Spinal cord (tissue), 10 donors: ENCODE measurements around the gene TMOD2. TPM values are rescaled to one million over a fixed set of nuclear protein-coding genes. Genes with fewer than 3 reads are reported as not detected.
A peak's percentile ranks its signal among the peaks of the same experiment; 100 is the strongest.

ENCODE experiments used
- DNase-seq, 6 donors: peaks; one replicate each; pipeline versions ENCODE4 v3.0.0 to v3.0.0-alpha.2; 2013 to 2015; ENCODE audit warnings: low spot score in 6 of 6, low read depth in 4 of 6
- H3K27ac ChIP-seq: one replicate; pipeline ENCODE4 v1.5.1; 2013; ENCODE audit warnings: low read depth, low read length, control low read depth
- H3K27me3 ChIP-seq: one replicate; pipeline ENCODE4 v1.6.1; 2013; ENCODE audit warnings: low read length; ENCODE audit not compliant: control insufficient read depth, insufficient read depth
- H3K36me3 ChIP-seq: one replicate; pipeline ENCODE4 v1.6.1; 2013; ENCODE audit warnings: low read length; ENCODE audit not compliant: control insufficient read depth, insufficient read depth
- H3K4me1 ChIP-seq: one replicate; pipeline ENCODE4 v1.6.1; 2013; ENCODE audit warnings: low read length; ENCODE audit not compliant: control insufficient read depth, insufficient read depth
- H3K4me3 ChIP-seq: one replicate; pipeline ENCODE4 v1.5.1; 2013; ENCODE audit warnings: low read depth, low read length, control low read depth
- H3K9me3 ChIP-seq: one replicate; pipeline ENCODE4 v1.6.1; 2013; ENCODE audit warnings: low read length; ENCODE audit not compliant: control insufficient read depth, insufficient read depth
- WGBS: methylation state at CpG from one replicate; pipeline ENCODE4 v1.1.5; 2013; ENCODE audit warnings: missing lambda C conversion rate; ENCODE audit not compliant: insufficient coverage; 5-methylcytosine and 5-hydroxymethylcytosine counted together
- polyA plus RNA-seq, 2 donors: library from polyadenylated mRNA; unstranded; fragments of 120-200 nt; gene quantifications; one replicate each; pipeline ENCODE4 v1.2.1, GENCODE V29; 2013; ENCODE audit not compliant: insufficient read length in 2 of 2
- total RNA-seq, 2 donors: library from RNA; depleted of rRNA in 1 of 2; stranded (reverse); fragments of 120-200 nt in 1 of 2; fragments of >200 nt in 1 of 2; gene quantifications; one replicate each; pipeline versions ENCODE4 v1.2.3 to v1.2.4, GENCODE V29; 2013 to 2014
- donor health status: healthy.

TMOD2 gene
- total and polyA plus RNA-seq, 4 donors, result 57.1 to 220 (median 137) TPM

- Histone ChIP-seq H3K9me3 (no peaks in the 10 kb centered on the region), H3K27me3 (no peaks in the 10 kb centered on the region), H3K27ac (no peak overlapping the region), H3K4me3 (no peak overlapping the region), H3K4me1 (peaks cover 18% of the 10 kb centered on the region), H3K36me3 (peaks cover 2% of the 10 kb centered on the region)
- WGBS, result 89% methylated on average over 2 of the region's 2 CpGs
- no peak for DNase-seq
Observed at GRCh38 chr15:51732646-51733045, 18.8 kb upstream of the TMOD2 start.

- Histone ChIP-seq H3K4me1 (peaks cover 18% of the 10 kb centered on the region), H3K27ac (no peak overlapping the region), H3K4me3 (peak overlapping the region; percentile 50), H3K27me3 (no peaks in the 10 kb centered on the region), H3K9me3 (no peaks in the 10 kb centered on the region), H3K36me3 (peaks cover 2% of the 10 kb centered on the region)
- DNase-seq, result peak in 1 of 6 donors; percentile 29
- 20% methylated on average over 1 of the region's 5 CpGs for WGBS
Observed at GRCh38 chr15:51735228-51736010, 16.0 kb upstream of the TMOD2 start.

DNA sequence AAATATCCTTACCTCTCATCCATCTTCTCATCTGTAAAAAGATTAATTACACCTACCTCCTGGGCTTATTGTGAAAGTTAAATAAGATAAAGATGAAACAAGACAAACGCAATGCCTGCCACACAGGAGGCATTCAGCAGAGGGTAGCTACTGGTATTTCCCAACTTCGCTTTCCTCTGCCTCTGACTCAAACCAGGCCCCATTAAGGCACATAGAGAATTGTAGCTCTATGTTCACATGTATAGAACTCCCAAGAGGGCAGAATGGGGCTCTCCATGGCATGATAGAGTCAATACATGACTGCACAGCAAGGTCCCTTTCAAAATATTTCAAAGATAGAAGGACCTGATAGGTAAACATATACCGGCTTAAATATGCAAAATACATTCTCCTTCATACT is 15.3 kb upstream of the TMOD2 start:
- H3K27ac ChIP-seq, result no peak overlapping the region
- WGBS, result 60% methylated on average over 1 of the region's 3 CpGs
- H3K4me3 ChIP-seq, result peak overlapping the region; percentile 50

DNA sequence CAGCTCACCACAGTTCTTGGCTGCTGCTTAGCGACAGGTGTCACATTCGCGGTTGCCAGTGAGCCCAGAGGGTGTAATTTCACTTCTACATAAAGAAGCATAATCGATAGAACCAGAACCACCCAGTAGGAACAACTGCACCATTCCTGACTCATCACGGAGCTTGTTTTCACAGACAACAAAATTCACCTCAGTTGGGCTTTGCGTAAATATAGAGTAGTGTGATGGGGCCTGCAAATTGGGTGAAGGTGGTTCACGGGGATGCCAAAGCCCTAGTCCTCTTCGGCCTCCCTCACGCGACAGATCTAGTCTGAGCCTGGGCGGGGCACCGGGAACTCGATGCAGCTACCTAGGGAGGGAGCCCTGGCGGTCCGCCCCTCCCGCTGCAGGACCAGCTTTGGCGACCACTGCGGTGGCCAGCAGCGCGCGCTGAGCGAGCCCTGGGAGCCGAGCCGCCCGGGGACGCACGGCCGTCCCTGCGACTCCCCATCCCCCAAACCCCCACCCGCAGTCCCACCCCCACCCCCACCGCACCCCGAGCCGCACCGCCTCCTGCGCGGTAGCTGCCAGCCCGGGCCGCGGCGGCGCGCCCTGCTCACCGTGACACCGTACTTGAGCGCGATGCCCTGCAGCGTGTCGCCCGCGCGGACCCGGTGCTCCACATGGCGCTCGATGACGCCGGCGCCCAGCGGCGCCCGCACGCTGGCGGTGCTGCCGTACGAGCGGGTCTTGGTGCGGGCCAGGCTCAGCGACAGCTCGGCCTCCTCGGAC is 14.5 kb upstream of the TMOD2 start:
- Histone ChIP-seq H3K9me3 (no peaks in the 10 kb centered on the region), H3K36me3 (peaks cover 2% of the 10 kb centered on the region), H3K27me3 (no peaks in the 10 kb centered on the region), H3K4me3 (peak overlapping the region; percentile 50), H3K27ac (no peak overlapping the region), H3K4me1 (peaks cover 18% of the 10 kb centered on the region)
- DNase-seq, result peak in 4 of 6 donors; percentile 26 to 74 (median 50)
- WGBS, result 1% methylated on average over 51 of the region's 69 CpGs

More for the DNA sequence above, 15.3 kb upstream of the TMOD2 start:
- DNase-seq, result no peak
- peaks cover 2% of the 10 kb centered on the region for H3K36me3 ChIP-seq
- H3K27me3 ChIP-seq, result no peaks in the 10 kb centered on the region
- H3K9me3 ChIP-seq, result no peaks in the 10 kb centered on the region
- peaks cover 18% of the 10 kb centered on the region for H3K4me1 ChIP-seq

DNA sequence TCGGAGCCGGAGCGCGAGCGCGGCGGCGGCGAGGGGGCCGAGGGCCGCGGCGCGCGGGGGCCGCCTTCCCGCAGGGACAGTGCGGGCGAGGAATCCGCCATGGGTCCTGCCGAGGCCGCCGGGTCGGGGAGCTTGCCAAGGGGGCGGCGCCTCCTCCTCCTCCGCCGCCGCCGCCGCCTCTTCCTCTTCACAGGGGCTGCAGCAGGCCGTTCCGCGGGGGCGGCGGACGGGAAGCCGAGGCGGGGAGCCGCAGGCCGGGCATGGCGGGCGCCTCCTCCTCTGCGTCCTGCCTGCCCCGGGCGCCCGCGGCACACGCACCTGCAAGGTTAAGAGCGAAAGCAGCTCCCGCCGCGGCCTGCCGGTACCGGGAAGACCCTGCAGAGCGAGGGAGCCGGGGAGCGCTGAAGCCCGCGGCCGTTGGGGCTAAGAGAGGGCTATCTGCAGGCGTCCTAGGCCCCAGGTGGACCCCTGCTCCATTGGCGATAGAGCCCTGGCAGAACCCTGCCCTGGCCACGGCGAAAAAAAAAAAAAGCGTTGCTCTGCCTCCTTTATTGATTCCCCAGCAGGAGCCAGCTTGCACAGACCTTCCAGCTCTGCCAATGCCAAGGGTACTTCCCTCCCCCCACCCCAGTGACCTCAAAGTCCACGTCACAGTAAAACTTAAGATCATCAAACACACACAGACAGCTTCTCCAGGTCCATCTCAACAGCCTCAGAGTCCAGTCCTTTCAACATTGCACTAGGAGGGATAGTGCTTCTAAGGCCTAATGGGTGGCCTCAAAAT is 13.7 kb upstream of the TMOD2 start, which contains the start of gene LYSMD2:
LYSMD2 (minus strand) TSS at position 134 of the 784 bp plus-strand sequence; CDS start at position 101, 33 bp downstream.
- under 1% methylated on average over 65 of the region's 67 CpGs for WGBS
- H3K36me3 ChIP-seq, result no peaks in the 10 kb centered on the region
- DNase-seq, result peak in 5 of 6 donors; percentile 51 to 90 (median 59)
- H3K27me3 ChIP-seq, result no peaks in the 10 kb centered on the region
- peak within 1 kb of the TSS; percentile 72 for H3K4me3 ChIP-seq
- peaks cover 18% of the 10 kb centered on the region for H3K4me1 ChIP-seq
- peak within 1 kb of the TSS; percentile 80 for H3K27ac ChIP-seq
- no peaks in the 10 kb centered on the region for H3K9me3 ChIP-seq

DNA sequence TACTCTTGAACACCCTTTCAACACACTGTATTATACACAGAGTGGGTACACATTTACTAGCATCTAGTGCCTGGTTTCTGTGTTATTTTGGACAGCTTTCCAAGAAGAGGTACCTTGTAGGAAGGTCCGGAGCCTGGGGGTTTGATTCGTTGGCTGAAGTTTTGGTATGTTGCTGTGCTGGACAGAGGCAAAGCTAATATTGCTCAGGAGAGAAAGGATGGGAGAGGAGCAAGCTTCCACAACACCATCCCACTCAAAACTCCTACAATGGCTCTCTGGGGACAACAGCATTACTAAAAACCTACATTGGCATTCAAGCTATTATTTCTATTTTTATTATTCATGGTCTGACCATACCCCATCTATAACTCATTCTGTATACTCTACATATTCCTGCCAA is 12.8 kb upstream of the TMOD2 start:
- Histone ChIP-seq H3K27ac (peak overlapping the region; percentile 80), H3K27me3 (no peaks in the 10 kb centered on the region), H3K4me3 (no peak overlapping the region), H3K4me1 (peaks cover 18% of the 10 kb centered on the region), H3K36me3 (no peaks in the 10 kb centered on the region), H3K9me3 (no peaks in the 10 kb centered on the region)
- DNase-seq, result no peak
- no CpG with 5 or more reads among the region's 2 CpGs for WGBS

DNA sequence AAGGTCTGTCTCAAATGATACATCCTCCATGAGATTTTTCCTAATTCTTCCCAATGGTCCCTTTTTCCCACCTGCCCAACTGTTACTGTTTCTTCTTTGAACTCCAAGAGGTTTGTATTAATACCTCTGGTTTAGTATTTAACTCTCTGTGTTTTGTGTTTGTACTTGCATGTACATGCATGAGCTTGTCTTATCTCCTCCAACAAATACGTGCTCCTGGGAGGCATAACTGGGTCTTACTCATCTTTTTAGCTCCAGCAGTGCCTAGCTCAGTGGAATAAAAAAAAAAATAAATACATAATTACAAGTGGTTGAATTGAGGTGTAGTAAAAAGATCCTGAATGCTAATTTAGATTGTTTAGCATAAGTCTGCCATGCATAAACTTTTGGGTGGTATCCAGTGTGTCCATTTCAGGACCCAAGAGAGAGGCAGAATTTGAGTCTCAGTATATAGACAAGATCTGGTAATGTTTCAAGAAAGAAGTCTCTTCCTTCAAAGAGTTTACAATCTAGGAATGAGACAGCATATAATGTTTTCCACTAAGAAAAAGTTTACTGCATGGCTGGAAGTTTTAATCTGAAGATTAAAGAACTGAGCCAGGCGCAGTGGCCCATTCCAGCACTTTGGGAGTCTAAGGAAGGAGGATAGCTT is 12.2 kb upstream of the TMOD2 start:
- WGBS, result no CpG with 5 or more reads among the region's 2 CpGs
- no peak overlapping the region for H3K4me3 ChIP-seq

GRCh38 chr15:51749307-51749706 is 2.1 kb upstream of the TMOD2 start:
- H3K4me3 ChIP-seq, result no peak overlapping the region
- H3K27me3 ChIP-seq, result peaks cover 6% of the 10 kb centered on the region
- no peaks in the 10 kb centered on the region for H3K36me3 ChIP-seq
- no peak for DNase-seq
- WGBS, result 88% methylated on average over 5 of the region's 5 CpGs
- H3K27ac ChIP-seq, result no peak overlapping the region
- H3K4me1 ChIP-seq, result peaks cover 9% of the 10 kb centered on the region
- no peaks in the 10 kb centered on the region for H3K9me3 ChIP-seq

More for the DNA sequence above, 12.2 kb upstream of the TMOD2 start:
- Histone ChIP-seq H3K27ac (no peak overlapping the region), H3K27me3 (no peaks in the 10 kb centered on the region), H3K36me3 (no peaks in the 10 kb centered on the region), H3K4me1 (peaks cover 13% of the 10 kb centered on the region), H3K9me3 (no peaks in the 10 kb centered on the region)
- no peak for DNase-seq

DNA sequence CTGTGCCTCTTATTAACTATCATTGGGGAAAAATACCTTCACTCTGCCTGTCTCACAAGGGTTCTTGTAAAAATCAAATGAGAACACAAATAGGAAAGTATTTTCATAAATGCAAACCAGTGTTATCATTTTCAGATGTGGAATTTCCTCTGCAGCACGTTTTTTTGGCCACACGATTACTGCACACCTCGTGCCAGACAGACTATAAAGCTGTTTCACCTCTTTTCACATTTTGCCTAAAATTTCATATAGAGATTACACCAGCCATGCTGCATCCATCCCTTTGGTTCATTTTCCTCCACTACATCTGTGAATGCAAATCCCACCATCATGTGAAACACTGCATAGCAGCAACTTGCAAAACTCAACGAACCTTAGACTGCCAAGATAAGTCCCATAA is 1.2 kb upstream of the TMOD2 start:
- H3K4me1 ChIP-seq, result peaks cover 9% of the 10 kb centered on the region
- no peaks in the 10 kb centered on the region for H3K36me3 ChIP-seq
- no peaks in the 10 kb centered on the region for H3K9me3 ChIP-seq
- 88% methylated on average over 3 of the region's 4 CpGs for WGBS
- H3K27ac ChIP-seq, result no peak overlapping the region
- H3K4me3 ChIP-seq, result no peak overlapping the region
- peaks cover 6% of the 10 kb centered on the region for H3K27me3 ChIP-seq
- no peak for DNase-seq
